Esophagus squamous epithelium (tissue), 5 donors: ENCODE data around the gene ZP2. TPM values are rescaled to one million over a fixed set of nuclear protein-coding genes. Genes with fewer than 3 reads are reported as not detected.

Source experiments
- DNase-seq: peaks from one replicate; lab custom pipeline; 2025; lab: John Stamatoyannopoulos, UW
- H3K27ac ChIP-seq, 4 donors: fragments of 200-600 bp; sonication (generic); one replicate each; pipeline ENCODE4 v1.5.1; 2016 to 2019; ENCODE audit warnings: mild to moderate bottlenecking in 1 of 4
- H3K27me3 ChIP-seq, 4 donors: fragments of 200-600 bp; sonication (generic); 1 replicate in 3 of 4; 2 replicates in 1 of 4; pipeline versions ENCODE4 v1.5.1 to v1.6.0; 2017 to 2021; ENCODE audit warnings: antibody characterized with exemption in 1 of 4
- H3K36me3 ChIP-seq, 3 donors: fragments of 200-600 bp; sonication (generic); one replicate each; pipeline ENCODE4 v1.5.1; 2016 to 2019
- H3K4me1 ChIP-seq, 3 donors: fragments of 200-600 bp; sonication (generic); one replicate each; pipeline ENCODE4 v1.5.1; 2017 to 2019
- H3K4me3 ChIP-seq, 4 donors: fragments of 200-600 bp; sonication (generic); 1 replicate in 3 of 4; 2 replicates in 1 of 4; pipeline ENCODE4 v1.5.1; 2016 to 2019; ENCODE audit warnings: mild to moderate bottlenecking in 2 of 4, moderate library complexity in 1 of 4
- H3K9me3 ChIP-seq, 3 donors: fragments of 200-600 bp; sonication (generic); one replicate each; pipeline ENCODE4 v1.5.1; 2016 to 2019
- POLR2A ChIP-seq, 4 donors: fragments of 450-650 bp; IDR thresholded peaks; one replicate each; pipeline ENCODE4 v1.6.1; 2017; ENCODE audit warnings: antibody characterized with exemption in 4 of 4, mild to moderate bottlenecking in 4 of 4, moderate library complexity in 3 of 4
- WGBS, 2 donors: methylation state at CpG; one replicate each; pipeline ENCODE4 v1.1.5; 2018; 5-methylcytosine and 5-hydroxymethylcytosine counted together
- intact Hi-C: fragments of 100-400 bp; cut with DNase I; formaldehyde crosslinking; loops from one replicate; pipeline ENCODE4 v1.15.0; 2022
- total RNA-seq, 4 donors: library from RNA; depleted of rRNA; stranded (reverse); fragments of >200 nt; gene quantifications; one replicate each; pipeline ENCODE4 v1.1.0, GENCODE V29; 2016
- TF ChIP-seq, protein P1 (sequence below), 6 experiments: fragments of 450-650 bp in 4 of 6; fragments of 200-600 bp in 2 of 6; sonication (generic) in 2 of 6; IDR thresholded peaks; one replicate each; pipeline ENCODE4 v1.5.1; 2016 to 2019; ENCODE audit warnings: antibody characterized with exemption in 6 of 6, mild to moderate bottlenecking in 4 of 6, moderate library complexity in 4 of 6
- donor health status: DM: yes; HTN: yes; CAD: no.

Gene ZP2
- total RNA-seq, 4 donors from 2014 or later = not detected

DNA sequence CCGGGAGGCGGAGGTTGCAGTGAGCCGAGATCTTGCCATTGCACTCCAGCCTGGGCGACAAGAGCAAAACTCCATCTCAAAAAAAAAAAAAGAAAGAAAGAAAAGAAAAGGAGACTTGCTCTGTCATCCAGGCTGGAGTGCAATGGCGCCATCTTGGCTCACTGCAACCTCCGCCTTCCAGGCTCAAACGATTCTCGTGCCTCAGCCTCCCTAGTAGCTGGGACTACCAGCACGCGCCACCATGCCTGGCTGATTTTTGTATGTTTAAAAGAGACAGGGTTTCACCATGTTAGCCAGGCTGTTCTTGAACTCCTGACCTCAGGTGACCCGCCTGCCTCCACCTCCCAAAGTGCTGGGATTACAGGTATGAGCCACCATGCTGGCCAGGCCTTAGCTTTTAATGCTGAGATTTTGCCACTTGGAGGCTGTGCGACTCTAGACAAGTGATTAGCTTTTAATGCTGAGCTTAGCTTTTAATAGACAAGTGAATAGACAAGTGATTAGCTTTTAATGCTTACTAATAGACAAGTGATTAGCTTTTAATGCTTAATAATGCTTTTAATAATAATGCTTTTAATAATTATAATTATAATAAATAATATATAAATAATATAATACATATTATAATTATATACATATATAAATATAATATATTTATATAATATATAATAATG is 43.3 kb downstream of the ZP2 start:
- no peaks in the 10 kb centered on the region for H3K27me3 ChIP-seq
- no peak for DNase-seq
- H3K4me1 ChIP-seq = peaks cover 0 to 32% (median 11%) of the 10 kb centered on the region in 3 donors
- WGBS, 2 donors = 96 to 98% methylated on average over 8 of the region's 12 CpGs
- H3K27ac ChIP-seq = no peak overlapping the region
- H3K36me3 ChIP-seq = peaks cover 11 to 91% (median 40%) of the 10 kb centered on the region in 3 donors
- no peak overlapping the region for H3K4me3 ChIP-seq
- no peaks in the 10 kb centered on the region for H3K9me3 ChIP-seq
- TF ChIP-seq, protein P1, sequence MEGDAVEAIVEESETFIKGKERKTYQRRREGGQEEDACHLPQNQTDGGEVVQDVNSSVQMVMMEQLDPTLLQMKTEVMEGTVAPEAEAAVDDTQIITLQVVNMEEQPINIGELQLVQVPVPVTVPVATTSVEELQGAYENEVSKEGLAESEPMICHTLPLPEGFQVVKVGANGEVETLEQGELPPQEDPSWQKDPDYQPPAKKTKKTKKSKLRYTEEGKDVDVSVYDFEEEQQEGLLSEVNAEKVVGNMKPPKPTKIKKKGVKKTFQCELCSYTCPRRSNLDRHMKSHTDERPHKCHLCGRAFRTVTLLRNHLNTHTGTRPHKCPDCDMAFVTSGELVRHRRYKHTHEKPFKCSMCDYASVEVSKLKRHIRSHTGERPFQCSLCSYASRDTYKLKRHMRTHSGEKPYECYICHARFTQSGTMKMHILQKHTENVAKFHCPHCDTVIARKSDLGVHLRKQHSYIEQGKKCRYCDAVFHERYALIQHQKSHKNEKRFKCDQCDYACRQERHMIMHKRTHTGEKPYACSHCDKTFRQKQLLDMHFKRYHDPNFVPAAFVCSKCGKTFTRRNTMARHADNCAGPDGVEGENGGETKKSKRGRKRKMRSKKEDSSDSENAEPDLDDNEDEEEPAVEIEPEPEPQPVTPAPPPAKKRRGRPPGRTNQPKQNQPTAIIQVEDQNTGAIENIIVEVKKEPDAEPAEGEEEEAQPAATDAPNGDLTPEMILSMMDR (IDR thresholded peaks at IDR 0.05) = no peak
- TF ChIP-seq POLR2A (IDR thresholded peaks at IDR 0.05) = no peak
- intact Hi-C loops = no loop called here

DNA sequence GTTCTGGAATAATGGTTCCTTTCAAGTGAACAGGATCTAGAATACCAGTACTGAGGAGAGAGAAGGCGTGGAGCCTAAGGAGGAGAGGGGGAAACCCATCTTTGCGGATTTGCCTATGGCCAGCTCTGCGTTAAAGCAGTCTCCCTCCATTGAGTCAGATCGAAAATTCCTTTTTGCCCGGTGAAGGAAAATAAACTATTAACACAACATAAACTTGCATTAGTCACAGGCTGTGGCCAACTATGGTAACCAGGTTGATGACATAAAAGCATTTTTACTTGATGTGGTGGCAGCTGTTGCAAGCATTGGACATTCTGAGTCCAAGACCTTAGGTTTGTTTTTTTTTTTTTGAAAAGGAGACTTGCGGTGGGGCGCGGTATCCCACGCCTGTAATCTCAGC is 44.0 kb downstream of the ZP2 start:
- intact Hi-C loops = no loop called here
- H3K36me3 ChIP-seq = peaks cover 11 to 91% (median 36%) of the 10 kb centered on the region in 3 donors
- peaks cover 4 to 39% (median 16%) of the 10 kb centered on the region in 3 donors for H3K4me1 ChIP-seq
- no peak for DNase-seq
- TF ChIP-seq, protein P1 (IDR thresholded peaks at IDR 0.05) = no peak
- H3K4me3 ChIP-seq = no peak overlapping the region
- H3K27ac ChIP-seq = no peak overlapping the region
- H3K9me3 ChIP-seq = no peaks in the 10 kb centered on the region
- WGBS, 2 donors = 80 to 88% methylated on average over 4 to 9 of the region's 9 CpGs
- no peaks in the 10 kb centered on the region for H3K27me3 ChIP-seq

DNA sequence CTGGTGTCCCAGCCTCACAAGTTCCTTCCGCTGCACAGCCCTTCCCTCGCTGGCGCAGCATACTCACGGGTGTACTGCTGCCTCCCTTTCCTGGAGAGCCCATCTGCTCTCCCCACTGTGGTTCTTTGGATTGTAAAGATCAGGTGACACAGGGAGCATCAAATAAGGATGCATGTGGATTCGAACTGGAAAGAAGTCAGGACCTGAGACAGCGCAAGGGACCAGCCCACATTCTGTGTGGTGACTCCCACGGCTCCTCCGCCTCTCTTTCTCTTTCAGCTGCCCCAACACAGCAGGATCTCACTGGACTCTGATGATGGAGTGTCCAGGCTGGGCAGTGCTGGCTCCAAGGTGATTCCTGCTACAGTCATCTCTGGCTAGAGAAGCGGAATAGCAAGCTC is 44.8 kb downstream of the ZP2 start:
- Histone ChIP-seq H3K36me3 (peaks cover 11 to 91% (median 29%) of the 10 kb centered on the region in 3 donors), H3K4me3 (no peak overlapping the region), H3K9me3 (no peaks in the 10 kb centered on the region), H3K4me1 (peaks cover 4 to 47% (median 24%) of the 10 kb centered on the region in 3 donors), H3K27me3 (no peaks in the 10 kb centered on the region), H3K27ac (no peak overlapping the region)
- no peak for DNase-seq
- TF ChIP-seq, protein P1 (IDR thresholded peaks at IDR 0.05) = no peak
- no peak for TF ChIP-seq POLR2A (IDR thresholded peaks at IDR 0.05)
- intact Hi-C loops = no loop called here
- 83 to 88% methylated on average over 5 to 8 of the region's 9 CpGs for WGBS, 2 donors

DNA sequence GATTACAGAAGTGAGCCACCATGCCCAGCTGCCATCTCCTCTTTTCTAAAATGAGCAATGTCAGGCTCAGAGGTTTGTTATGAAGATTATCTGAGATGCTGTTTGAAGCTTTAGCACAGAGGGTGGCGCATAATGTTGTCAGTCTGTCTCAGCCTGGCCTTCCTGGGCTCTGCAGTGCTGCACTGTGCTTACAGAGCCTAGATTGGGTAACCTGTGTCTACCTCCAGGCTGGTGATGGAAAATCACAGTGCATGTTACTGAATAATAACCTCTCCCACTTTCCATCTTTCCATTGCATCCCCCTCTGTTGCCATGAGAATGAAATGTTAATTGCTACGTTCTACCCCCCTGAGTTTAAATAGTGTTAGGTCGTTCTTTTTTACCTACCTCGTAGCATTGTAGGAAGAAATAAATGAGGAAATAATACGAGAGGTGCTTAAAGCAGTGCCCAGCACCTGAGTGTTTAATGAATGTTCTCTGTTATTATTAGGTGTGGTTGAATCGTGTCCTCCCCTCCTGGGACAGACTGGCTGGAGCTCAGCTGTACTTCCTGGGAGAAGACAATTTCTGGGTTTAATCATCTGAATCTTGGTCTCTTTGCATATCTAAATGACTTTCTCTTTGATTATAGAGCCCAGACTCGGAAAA is 46.7 kb downstream of the ZP2 start:
- WGBS, 2 donors = 93% methylated on average over 7 of the region's 7 CpGs

More for the DNA sequence above, 46.7 kb downstream of the ZP2 start:
- Histone ChIP-seq H3K27ac (no peak overlapping the region), H3K36me3 (peaks cover 0 to 79% (median 15%) of the 10 kb centered on the region in 3 donors), H3K4me3 (no peak overlapping the region), H3K27me3 (no peaks in the 10 kb centered on the region), H3K9me3 (no peaks in the 10 kb centered on the region), H3K4me1 (peaks cover 4 to 57% (median 34%) of the 10 kb centered on the region in 3 donors)
- intact Hi-C loops = no loop called here
- no peak for DNase-seq
- TF ChIP-seq, protein P1 (IDR thresholded peaks at IDR 0.05) = no peak
- no peak for TF ChIP-seq POLR2A (IDR thresholded peaks at IDR 0.05)
